Peyer's patch (tissue), 4 donors: Measurements from ENCODE around the gene PRR5L.

Experiments used
- POLR2A ChIP-seq, 2 donors: fragments of 450-650 bp; IDR thresholded peaks; one replicate each; pipeline ENCODE4 v1.5.1; 2017; ENCODE audit warnings: antibody characterized with exemption in 2 of 2, mild to moderate bottlenecking in 2 of 2, moderate library complexity in 2 of 2
- TF ChIP-seq, protein P1 (sequence below), 6 experiments: fragments of 450-650 bp in 4 of 6; fragments of 200-600 bp in 2 of 6; sonication (generic) in 1 of 6; IDR thresholded peaks; one replicate each; pipeline ENCODE4 v1.5.1; 2017 to 2019; ENCODE audit warnings: antibody characterized with exemption in 6 of 6, mild to moderate bottlenecking in 3 of 6, moderate library complexity in 1 of 6

DNA sequence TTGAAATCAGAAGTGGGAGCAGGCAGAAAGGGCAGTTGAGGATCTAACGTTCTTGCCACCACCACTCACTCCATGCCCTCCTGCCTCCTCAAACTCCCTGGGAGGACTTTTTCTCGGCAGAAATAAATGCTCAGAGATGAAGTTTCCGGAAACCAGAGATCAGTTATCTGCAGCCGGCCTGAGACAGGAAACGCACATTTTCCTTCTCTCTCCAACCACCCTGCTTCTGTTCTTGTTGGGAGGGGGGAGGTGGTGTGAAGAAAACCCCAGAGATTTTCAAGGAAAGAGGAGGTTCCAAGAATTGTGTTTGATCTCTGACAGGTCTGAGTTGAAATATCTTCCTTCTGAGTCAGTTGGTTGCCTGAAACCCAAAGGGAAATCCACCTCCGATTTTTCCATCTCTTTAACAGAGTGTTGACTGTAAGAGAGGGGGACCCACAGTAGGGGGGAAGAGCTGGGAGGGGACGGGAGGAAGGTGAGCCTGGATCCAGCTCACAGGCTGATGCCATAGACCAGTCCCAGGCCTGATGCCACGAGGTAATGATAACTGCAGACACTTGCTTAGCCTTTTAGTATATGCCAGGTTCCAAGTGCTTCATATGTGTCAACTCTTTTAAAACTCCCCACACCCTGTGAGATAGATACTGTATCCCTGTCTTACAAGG is 113.2 kb downstream of the PRR5L start:
- no peak for TF ChIP-seq POLR2A (IDR thresholded peaks at IDR 0.05)
- TF ChIP-seq, protein P1, sequence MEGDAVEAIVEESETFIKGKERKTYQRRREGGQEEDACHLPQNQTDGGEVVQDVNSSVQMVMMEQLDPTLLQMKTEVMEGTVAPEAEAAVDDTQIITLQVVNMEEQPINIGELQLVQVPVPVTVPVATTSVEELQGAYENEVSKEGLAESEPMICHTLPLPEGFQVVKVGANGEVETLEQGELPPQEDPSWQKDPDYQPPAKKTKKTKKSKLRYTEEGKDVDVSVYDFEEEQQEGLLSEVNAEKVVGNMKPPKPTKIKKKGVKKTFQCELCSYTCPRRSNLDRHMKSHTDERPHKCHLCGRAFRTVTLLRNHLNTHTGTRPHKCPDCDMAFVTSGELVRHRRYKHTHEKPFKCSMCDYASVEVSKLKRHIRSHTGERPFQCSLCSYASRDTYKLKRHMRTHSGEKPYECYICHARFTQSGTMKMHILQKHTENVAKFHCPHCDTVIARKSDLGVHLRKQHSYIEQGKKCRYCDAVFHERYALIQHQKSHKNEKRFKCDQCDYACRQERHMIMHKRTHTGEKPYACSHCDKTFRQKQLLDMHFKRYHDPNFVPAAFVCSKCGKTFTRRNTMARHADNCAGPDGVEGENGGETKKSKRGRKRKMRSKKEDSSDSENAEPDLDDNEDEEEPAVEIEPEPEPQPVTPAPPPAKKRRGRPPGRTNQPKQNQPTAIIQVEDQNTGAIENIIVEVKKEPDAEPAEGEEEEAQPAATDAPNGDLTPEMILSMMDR (IDR thresholded peaks at IDR 0.05), result no peak
